Mucosa of descending colon (tissue), 3 donors: Measurements from ENCODE around the gene SLC35F2. TPM values are rescaled to one million over a fixed set of nuclear protein-coding genes. Genes with fewer than 3 reads are reported as not detected.

Source experiments
- ATAC-seq: fragments of 200-7000 bp; cut with Tn5 transposase; one replicate; pipeline ENCODE4 v1.9.1; 2020; ENCODE audit warnings: mild to moderate bottlenecking, moderate library complexity
- DNase-seq, 3 donors: peaks; one replicate each; pipeline ENCODE4 v3.0.0-alpha.2; 2020
- H3K36me3 ChIP-seq: fragments of 200-600 bp; one replicate; pipeline ENCODE4 v1.8.0; 2021; ENCODE audit warnings: low read depth, mild to moderate bottlenecking
- H3K4me1 ChIP-seq: fragments of 200-600 bp; one replicate; pipeline ENCODE4 v1.8.0; 2021; ENCODE audit warnings: low read depth, mild to moderate bottlenecking
- H3K4me3 ChIP-seq: fragments of 200-600 bp; one replicate; pipeline ENCODE4 v1.8.0; 2021; ENCODE audit warnings: mild to moderate bottlenecking
- H3K9me3 ChIP-seq: fragments of 200-600 bp; one replicate; pipeline ENCODE4 v1.8.0; 2021; ENCODE audit warnings: mild to moderate bottlenecking
- CTCF ChIP-seq: fragments of 200-600 bp; IDR thresholded peaks from one replicate; pipeline ENCODE4 v1.8.0; 2022; ENCODE audit warnings: antibody characterized with exemption, mild to moderate bottlenecking
- intact Hi-C, 2 donors: fragments of 100-400 bp; cut with DNase I in 1 of 2; cut with micrococcal nuclease in 1 of 2; formaldehyde crosslinking; loops; one replicate each; pipeline versions ENCODE4 v1.11.0 to v1.11.1; 2022; cut with DNase I, micrococcal nuclease
- total RNA-seq, 3 donors: library from RNA; stranded (reverse); fragmentation: NEBNext Ultra II Directional in 2 of 3; extraction: Animal tissue kit (Norgen Biotek cat#: 25700) in 2 of 3; gene quantifications; one replicate each; pipeline versions ENCODE4 v1.2.1 to v1.2.4, GENCODE V29; 2021 to 2023
- donor health status: DM: no; HTN: no; CAD: no; lungs with moderate emphysema.
- donor health status: DM: no; HTN: no; CAD: no.
- donor health status: DM: no; HTN: yes; CAD: no.

SLC35F2 gene
- total RNA-seq, 3 donors from 2014 or later = 13.2 to 32.7 (median 31.6) TPM

- Histone ChIP-seq H3K4me3 (no peak overlapping the region), H3K9me3 (no peaks in the 10 kb centered on the region), H3K36me3 (no peaks in the 10 kb centered on the region), H3K4me1 (no peaks in the 10 kb centered on the region)
- intact Hi-C loops = no loop called here
- no peak for DNase-seq
- no peak for ATAC-seq
- no peak for TF ChIP-seq CTCF
Observed at GRCh38 chr11:107791343-107792048, 67.1 kb downstream of the SLC35F2 start.

- no peak for ATAC-seq
- H3K4me3 ChIP-seq = no peak overlapping the region
- TF ChIP-seq CTCF = no peak
- no peaks in the 10 kb centered on the region for H3K4me1 ChIP-seq
- H3K36me3 ChIP-seq = no peaks in the 10 kb centered on the region
- no peaks in the 10 kb centered on the region for H3K9me3 ChIP-seq
- intact Hi-C loops = no loop called here
- no peak for DNase-seq
Observed at GRCh38 chr11:107789767-107790166, 68.8 kb downstream of the SLC35F2 start.

GRCh38 chr11:107787733-107788132, 70.9 kb downstream of the SLC35F2 start:
- no peaks in the 10 kb centered on the region for H3K4me1 ChIP-seq
- no peak overlapping the region for H3K4me3 ChIP-seq
- TF ChIP-seq CTCF = no peak
- no peaks in the 10 kb centered on the region for H3K36me3 ChIP-seq
- H3K9me3 ChIP-seq = no peaks in the 10 kb centered on the region
- ATAC-seq = no peak
- intact Hi-C loops = no loop called here
- DNase-seq = no peak

GRCh38 chr11:107785401-107785800, 73.2 kb downstream of the SLC35F2 start:
- H3K4me1 ChIP-seq = no peaks in the 10 kb centered on the region
- no peaks in the 10 kb centered on the region for H3K36me3 ChIP-seq
- no peaks in the 10 kb centered on the region for H3K9me3 ChIP-seq
- ATAC-seq (no peak), DNase-seq (no peak)
- TF ChIP-seq CTCF = no peak
- intact Hi-C loops = no loop called here
- H3K4me3 ChIP-seq = no peak overlapping the region

GRCh38 chr11:107783121-107783520, 75.5 kb downstream of the SLC35F2 start:
- no peak for ATAC-seq
- H3K36me3 ChIP-seq = no peaks in the 10 kb centered on the region

More at GRCh38 chr11:107783121-107783520, 75.5 kb downstream of the SLC35F2 start:
- H3K4me1 ChIP-seq = no peaks in the 10 kb centered on the region
- no peaks in the 10 kb centered on the region for H3K9me3 ChIP-seq
- intact Hi-C loops = no loop called here
- H3K4me3 ChIP-seq = no peak overlapping the region
- TF ChIP-seq CTCF = no peak
- DNase-seq = no peak
